GM18502 (cell line): ENCODE measurements around the gene VSIG10L.
A peak's percentile ranks its signal among the peaks of the same experiment; 100 is the strongest.

Experiments used
- ATAC-seq: cut with Tn5 transposase; IDR thresholded peaks from one replicate; pipeline ENCODE4 v1.9.1; 2021; ENCODE audit warnings: mild to moderate bottlenecking; ENCODE audit not compliant: unreplicated experiment, poor library complexity

VSIG10L gene

DNA sequence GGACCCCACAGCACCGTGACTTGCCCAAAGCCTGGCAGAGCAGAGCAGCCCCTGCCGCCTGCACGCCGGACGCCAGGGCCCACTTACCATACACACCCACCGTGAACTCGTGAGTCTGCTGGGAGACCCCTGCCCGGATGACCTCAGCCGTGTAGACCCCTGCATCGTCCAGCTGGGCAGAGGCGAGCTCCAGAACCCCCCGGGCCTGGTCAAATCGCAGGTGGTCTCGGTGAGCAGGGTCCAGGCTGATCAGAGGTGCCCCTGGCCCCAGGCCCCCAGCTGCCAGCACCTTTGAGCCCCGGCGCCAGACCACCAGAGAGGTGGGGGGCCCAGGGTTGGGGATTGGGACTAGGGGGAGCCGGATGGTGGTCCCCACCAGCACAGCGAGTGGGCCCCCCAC is 873 bp downstream of the VSIG10L start:
- no peak for ATAC-seq

DNA sequence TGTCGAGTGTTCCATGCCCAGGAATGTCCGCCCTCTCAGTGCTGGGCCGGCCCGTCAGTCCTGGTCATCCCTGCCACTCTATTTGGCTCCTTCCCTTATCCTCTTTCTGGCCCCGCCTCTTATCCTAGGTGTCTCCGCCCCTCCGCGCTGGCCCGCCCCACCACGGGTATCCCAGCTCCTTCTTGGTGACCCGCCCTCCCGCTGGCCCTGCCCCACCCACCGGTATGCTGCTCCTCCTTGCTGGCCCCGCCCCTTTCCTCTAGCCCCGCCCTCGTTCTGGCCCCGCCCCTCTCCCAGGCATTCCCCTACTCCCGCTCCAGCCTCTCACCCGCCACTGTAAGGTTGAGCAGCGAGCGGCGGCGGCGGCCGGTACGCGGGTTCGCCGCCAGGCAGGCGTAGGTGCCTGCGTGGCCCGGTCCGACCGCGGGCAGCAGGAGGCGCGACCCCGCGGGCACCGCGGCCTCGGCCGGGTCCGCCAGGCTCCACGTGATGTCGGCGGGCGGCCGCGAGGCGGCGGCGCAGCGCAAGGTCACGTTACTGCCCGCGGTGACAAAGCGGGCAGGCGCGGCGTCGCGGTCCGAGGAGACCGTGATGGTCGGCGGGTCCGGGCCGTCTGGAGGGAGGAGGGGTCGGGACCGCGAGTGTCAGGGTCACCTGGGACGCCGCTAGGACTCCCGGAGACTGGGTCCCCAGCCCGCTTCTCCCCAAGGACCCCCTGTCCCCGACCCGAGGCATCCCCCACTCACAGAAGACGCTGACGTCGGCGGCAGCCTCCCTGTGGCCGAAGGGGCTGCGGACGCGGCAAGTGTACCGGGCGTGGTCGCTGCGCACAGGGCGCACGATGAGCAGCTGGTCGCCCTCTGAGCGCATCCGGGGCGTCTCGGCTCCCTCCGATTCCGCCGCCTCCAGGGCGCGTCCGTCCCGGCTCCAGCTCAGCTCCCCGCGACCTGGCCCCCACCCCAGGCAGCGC is 2.0 kb downstream of the VSIG10L start:
- peak; percentile 70 for ATAC-seq

DNA sequence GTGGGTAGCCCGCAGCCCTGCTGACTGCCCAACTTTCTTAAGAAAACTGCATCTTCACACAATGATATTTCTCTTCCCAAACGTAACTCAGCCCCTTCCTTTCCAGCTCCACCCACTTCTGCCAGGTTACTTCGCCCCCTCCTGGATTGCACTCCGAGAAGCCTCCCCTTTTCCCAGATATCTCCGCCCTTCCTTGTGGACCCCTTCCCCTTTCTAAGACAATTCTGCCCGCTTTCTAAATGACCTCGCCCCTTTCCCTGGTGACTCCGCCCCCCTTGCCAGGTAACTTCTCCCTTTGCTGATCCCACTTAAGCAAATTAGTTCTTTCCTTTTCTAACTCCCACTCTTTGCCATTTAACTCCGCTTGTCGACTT is 2.6 kb downstream of the VSIG10L start:
- ATAC-seq: no peak

DNA sequence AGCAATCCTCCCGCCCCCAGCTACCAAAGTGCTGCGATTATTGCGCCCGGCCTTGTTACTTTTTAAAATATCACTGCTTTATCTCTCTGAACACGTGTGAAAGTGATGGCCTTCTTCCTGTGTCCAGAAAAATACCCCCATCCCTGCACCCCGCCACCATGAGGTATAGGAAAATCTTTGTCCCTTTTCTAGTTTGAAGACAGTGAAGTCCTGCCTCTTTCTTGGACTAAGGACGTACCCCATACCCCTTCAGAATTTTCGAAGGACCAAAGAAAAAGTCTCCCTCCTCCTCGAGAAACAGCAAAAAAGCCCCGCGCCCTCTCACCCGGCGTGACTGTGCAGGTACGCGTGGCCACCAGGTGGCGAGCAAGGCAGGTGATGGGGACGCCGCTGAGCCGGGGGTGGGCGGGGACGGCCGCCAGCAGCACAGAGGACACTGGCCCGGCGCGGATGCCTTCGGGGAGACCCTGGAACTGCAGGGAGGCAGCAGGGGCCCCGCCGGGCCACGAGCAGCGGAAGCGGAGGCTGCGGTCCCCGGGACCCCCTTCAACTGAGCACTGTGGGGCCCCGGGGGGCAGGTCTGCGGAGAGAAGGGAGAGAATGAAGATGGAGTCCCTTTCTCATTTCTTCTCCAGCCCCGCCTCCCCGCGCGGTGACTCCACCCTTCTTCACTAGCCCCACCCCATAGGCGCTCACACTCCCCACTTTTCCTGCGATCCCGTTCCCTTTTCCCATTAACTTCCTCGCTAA is 3.2 kb downstream of the VSIG10L start:
- peak; percentile 59 for ATAC-seq

DNA sequence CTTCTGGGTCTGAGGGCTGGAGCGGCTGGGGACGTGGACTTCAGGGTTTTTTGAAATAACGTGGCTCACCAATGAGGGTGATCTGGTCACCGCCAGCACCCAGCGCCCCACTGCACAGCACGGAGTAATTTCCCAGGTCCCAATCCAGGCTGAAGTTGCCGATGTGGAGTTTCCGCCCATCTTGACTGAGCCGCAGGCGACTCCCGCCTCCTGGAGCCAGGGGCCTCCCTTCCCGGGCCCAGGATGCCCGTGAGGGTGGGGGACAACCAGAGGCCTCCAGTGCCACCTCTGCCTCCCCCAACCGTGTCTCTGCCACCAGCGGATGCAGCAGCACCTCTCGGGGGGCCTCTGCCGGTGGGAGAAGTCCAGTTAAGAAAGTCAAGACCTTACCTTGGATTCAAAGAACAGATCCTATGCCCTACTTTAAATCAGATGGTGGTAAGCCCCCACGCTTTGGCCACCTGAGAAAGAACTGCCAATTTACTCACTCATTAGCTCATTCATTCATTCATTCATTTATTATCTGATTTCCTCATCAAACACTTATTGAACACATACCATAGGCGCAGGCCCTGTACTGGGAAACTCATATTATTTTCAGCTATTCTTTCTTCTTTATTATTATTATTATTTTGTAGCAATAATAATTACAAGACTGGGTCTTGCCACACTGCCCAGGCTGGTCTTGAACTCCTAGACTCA is 3.9 kb downstream of the VSIG10L start:
- no peak for ATAC-seq

DNA sequence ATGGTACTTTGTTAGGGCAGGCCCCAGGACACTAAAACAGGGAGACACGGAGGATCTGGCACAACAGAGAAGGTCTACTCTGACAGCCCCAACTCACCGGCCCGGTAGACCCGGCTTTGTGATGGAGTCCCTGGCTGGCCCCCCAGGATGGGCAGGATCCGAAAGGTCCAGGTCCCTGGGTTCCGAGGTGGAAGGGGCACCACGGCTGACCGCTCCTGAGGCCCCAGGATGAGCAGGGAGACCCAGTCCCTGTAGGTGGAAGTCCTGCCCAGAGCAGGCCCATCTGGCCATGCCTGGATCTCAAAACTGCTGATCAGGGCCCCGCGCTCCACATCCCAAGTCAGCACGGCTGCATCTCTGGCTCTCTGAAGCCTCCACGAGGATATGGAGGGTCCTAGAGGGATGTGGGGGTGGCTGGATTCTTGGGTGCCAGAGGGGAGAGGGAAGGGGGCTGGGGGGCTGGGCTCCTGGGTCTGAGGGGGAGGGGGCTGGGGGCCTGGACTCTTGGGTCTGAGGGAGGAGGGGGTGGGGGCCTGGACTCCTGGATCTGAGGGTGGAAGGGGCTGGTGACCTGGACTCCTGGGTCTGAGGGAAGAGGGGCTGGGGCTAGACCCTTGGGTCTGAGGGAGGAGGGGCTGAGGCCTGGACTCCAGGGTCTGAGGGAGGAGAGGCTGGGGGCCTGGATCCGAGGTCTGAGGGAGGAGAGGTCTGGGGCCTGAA is 4.6 kb downstream of the VSIG10L start:
- ATAC-seq: no peak

DNA sequence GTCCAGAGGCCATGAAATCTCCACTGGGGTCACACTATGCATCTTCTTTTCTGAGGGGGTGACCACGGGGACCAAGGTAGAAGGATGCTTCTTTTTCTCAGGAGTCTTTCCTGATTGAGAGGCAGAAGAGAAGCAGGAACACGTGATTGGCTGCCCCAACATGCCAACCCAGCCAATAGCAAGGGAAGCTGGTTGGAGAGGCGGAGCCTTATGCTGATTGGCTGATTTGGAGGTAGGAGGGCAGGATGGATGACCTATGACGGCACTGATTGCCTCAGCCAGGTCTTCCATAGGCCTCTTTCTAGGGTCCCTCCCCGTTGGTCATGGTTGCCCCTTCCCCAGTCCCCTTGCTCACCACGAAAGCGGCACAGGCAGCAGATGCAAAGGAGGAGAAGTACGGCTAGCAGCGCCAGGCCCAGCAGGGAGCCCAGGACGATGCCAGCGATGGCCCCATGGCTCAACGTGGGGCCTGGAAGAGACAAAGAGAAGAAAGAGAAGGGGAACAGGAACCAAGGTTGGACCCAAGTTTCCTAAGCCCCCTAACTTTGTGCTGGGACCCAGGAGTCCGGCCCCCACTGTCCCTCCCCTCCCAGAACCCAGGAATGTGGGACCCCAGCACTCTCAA is 8.0 kb downstream of the VSIG10L start:
- no peak for ATAC-seq

DNA sequence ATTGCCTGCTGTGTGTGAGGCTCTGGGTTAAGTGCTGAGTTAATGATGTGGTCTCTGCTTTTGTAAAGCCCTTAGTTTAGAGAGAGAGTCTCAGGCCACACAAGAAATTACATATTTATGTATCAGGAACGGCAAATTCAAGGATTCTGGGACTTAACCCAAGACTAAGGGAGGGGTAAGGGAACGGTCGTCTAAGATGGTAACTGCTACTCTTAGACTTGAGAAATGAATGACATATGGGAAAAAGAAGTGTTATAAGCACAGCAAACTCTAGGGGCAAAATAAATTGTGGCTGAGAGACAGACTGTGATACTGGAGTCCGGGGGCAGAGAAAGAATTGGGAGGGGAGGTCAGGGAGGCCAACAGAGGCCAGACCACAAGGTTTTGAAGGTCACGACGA is 10.2 kb downstream of the VSIG10L start:
- no peak for ATAC-seq

DNA sequence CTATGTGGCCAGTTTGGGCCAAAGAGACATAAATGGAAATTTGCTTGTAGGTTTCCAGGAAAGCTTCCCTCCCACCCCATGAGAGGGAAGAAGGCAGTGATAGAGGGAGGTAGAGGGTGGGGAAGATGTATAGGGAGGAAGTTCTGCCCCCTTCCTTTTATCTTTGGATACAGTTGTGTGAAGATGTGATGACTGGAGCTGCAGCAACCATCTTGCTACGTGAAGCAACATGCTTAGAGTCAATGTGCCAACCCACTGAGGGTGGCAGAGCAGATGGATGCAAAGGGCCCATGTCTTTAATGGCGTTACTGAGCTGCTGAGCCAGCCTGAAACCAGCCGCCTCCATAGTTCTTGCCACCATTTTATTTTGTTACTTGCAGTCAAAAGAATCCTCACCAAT is 10.7 kb downstream of the VSIG10L start:
- ATAC-seq: no peak

DNA sequence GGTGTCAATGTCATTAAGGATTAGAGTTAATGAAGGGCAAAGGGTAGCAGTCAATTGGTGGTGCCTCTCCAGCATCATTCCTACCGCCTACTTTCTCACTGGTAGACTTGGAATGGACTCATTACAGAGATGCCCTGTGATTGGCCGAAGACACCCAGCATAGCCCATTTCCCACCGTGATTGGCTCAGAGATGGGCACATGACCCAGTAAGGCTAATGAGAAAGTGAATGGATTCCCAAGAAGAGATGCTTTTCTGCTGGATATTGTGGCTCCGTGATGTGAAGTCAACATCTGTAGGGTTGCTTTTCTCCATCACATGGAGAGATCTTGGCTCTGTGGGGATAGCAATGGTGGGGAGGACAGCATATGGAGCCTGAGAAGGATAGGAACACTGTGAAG is 11.6 kb downstream of the VSIG10L start:
- ATAC-seq: no peak

DNA sequence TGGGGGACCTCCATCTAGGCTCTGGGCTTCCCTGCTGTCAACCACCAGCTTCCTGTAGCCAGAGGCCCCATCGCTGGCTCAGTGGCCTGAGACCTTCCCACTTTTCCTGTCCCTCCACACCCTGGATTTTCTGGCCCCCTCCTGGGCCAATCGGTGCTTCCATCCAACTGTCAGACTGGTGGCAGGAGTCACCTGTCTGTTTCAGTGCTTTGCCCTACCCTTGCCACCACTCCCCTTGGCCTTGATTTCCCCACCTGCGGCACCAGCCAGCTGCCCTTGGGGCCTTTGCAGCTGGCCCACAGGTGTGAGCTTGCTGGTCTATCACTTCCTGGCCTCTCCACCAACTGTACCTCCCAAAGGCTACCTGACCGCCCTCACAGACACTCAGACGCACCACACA is 12.5 kb downstream of the VSIG10L start:
- no peak for ATAC-seq

DNA sequence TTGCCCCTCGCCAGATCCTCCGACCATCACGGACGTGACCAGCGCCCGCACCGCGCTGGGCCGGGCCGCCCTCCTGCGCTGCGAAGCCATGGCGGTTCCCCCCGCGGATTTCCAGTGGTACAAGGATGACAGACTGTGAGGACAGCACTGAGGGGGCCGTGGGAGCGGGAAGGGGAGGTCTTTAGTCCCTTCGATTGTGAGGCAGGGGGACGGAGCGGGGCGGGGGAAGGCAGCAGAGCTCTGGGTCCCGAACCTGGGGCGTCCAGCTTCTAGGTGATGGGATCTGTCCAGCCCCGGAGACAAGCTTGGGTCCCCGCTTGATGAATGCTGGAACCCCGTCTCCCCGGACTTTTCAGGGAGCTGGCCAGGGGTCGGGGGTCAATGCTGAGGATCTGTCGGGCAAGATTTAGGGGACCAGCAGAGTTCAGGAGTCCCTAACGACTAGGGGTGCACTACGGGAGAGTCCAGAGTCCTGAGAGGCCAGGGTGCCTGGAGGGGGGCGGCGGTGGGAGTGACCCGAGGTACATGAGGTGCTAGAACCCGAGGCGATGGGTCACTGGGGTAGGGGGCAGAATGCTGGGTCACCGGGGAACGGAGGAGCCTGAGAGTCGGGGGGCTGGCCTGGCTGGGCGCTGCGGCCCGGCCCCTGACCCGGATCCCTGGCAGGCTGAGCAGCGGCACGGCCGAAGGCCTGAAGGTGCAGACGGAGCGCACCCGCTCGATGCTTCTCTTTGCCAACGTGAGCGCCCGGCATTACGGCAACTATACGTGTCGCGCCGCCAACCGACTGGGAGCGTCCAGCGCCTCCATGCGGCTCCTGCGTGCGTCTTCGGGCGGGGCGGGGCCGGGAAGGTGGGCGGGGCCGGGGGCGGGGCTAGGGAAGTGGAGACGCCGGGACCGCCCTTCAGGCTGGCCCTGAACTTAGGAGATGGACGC is 14.6 kb downstream of the VSIG10L start:
- ATAC-seq: no peak

DNA sequence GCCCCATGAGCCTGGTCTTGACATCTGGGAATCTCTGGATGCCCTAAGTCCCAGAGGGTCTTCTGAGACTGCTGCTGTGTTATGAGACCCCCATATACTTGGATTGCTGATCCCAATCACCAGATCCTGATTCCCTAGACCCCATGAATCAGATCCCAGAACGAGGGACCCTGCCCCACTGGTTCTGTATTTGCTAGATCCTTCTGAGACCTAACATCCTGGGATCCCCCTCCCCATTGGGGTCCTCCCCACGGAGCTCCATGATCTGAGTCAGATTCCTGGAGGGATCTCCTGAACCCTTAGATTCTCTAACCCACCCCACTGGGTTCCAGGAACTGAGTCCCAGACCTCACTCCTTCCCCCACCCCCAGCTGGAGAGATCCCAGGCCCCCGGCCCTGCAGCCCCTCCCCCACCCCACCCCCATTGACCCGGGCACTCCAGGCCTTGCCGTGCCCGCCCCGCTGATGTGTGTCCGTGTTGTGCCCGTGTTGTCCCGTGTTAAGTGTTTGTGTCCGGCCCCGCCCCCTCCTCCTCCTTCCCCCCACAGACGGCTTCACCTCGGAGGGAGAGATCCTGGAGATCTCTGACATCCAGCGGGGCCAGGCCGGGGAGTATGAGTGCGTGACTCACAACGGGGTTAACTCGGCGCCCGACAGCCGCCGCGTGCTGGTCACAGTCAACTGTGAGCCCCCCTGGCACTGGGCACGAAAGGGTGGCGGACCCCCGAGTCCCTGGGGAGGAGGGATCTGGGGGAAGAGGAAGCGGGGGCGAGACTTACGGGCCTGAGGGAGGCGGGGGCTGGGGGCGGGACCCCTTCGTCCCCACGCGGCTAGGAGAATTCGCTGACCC is 15.5 kb downstream of the VSIG10L start:
- ATAC-seq: no peak

DNA sequence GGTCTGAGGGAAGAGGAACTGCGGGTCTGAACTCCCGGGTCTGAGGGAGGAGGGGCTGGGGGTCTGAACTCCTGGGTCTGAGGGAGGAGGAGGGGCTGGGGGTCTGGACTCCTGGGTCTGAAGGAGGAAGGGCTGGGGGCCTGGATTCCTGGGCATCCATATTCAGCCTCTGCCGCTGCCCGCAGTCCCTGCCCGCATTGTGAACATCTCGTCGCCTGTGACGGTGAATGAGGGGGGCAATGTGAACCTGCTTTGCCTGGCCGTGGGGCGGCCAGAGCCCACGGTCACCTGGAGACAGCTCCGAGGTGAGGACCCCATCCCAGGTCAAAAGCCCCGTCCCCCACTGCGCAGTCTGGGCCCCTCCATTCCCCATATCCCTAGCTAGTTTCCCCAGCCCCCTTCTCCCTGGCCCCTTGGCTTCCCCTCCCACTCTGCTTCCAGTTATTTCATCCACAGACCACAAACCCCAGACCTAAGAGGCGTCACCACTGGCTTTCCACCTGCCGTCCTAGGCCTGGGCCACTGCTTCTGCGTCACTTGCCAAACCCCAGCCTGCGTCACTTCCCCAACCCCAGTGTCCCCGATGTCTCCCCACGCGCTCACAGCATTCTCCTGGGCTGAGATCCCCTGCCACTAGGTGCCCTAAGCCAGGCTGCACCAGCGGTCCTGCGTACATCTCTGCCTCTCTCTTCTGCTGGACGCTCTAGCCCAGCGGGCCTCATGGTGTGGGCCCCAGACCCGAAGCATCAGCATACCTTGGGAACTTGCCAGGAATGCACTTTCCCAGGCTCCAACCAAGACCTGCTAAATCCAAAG is 16.6 kb downstream of the VSIG10L start:
- ATAC-seq: no peak

DNA sequence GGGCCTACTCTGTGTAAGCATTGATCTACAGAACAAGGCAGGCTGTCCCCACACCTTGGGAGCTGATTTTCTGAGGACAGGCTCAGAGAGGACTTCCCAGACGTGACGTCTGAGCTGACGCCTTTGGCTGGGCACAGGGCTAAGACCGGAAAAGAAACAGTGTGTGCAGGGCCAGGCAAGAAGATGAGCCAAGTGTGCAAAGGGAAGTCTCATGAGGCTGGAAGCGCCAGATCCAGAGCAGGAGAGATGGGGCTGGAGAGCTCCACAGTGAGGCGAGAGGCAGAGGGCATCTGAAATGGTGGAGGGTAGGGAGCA is 17.8 kb downstream of the VSIG10L start:
- ATAC-seq: no peak

DNA sequence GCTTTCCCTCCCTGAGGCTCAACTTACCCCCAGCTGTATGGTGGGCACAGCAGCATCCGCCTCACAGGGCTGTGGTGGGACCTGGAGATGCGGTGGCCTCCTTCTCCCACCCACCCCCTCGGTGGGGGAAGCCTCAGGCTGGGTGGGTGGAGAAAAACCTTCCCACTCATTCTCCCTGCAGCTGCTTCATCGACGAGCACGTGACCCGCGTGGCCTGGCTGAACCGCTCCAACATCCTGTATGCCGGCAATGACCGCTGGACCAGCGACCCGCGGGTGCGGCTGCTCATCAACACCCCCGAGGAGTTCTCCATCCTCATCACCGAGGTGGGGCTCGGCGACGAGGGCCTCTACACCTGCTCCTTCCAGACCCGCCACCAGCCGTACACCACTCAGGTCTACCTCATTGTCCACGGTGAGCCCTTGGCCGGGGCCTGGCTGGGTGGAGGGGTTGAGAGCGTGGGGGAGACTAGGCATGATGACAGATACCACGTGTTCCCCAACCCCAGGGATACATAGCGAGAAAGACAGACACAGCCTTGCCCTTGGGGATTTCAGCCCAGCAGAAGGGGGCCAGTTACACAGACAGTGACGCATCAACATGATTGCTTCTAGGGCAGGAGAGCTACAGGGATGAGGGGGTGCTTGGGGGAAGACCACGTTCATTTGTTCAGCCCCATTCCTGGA is 18.3 kb downstream of the VSIG10L start:
- ATAC-seq: no peak

DNA sequence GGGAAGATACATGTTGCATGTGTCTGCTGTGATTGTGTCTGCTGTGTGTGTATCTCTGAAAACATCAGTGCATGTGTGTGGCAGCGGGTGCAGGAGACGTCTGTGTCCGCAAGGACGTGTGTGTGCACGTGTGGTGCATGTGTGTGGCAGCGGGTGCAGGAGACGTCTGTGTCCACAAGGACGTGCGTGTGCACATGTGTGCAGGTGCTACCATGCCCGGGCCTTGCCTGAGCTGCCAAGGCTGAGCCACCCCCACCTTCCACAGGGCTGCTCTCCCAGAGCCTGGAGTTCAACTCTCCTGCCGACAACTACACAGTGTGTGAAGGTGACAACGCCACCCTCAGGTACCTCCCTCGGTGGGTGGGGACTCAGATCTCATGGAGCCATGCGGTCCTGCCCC is 20.1 kb downstream of the VSIG10L start:
- ATAC-seq: no peak
